H1 (cell line): ENCODE results near the gene ME3. TPM values are rescaled to one million over a fixed set of nuclear protein-coding genes. Genes with fewer than 3 reads are reported as not detected.

Source experiments
- CTCF ChIA-PET: fragments of 300-600 bp; sonication (Branson Sonifier 250); formaldehyde crosslinking; loops from one replicate; lab custom pipeline; 2021; ENCODE audit not compliant: partially characterized antibody; lab: Charles Lee
- POLR2A ChIA-PET: fragments of 300-600 bp; sonication (Branson Sonifier 250); formaldehyde crosslinking; loops from one replicate; lab custom pipeline; 2021; ENCODE audit warnings: inconsistent platforms; ENCODE audit not compliant: partially characterized antibody; lab: Charles Lee
- DNase-seq, 2 experiments: peaks; one replicate each; pipeline versions ENCODE4 v3.0.0 to v3.0.0-alpha.2; 2010 to 2022; ENCODE audit warnings: low spot score in 2 of 2, low read depth in 1 of 2, mixed read lengths in 1 of 2
- FAIRE-seq: peaks from 2 replicates; lab custom pipeline; 2011; peaks lifted over from hg19 to GRCh38; lab: Jason Lieb, UNC
- H2AFZ ChIP-seq: 2 replicates; pipeline ENCODE4 v1.8.1; 2012; ENCODE audit warnings: low read length, inconsistent platforms
- H2AK5ac ChIP-seq: 2 replicates; pipeline ENCODE4 v1.6.1; 2013; ENCODE audit warnings: low read depth, low read length
- H2BK120ac ChIP-seq: replicated peaks from 2 replicates; pipeline ENCODE3; 2013; ENCODE audit warnings: low read depth, low read length, inconsistent platforms
- H2BK12ac ChIP-seq: 2 replicates; pipeline ENCODE4 v1.6.1; 2013; ENCODE audit warnings: low read depth, low read length
- H2BK15ac ChIP-seq: 2 replicates; pipeline ENCODE4 v1.6.1; 2013; ENCODE audit warnings: low read length
- H2BK20ac ChIP-seq: 2 replicates; pipeline ENCODE4 v1.6.1; 2013; ENCODE audit warnings: low read length
- H2BK5ac ChIP-seq: 2 replicates; pipeline ENCODE4 v1.6.1; 2013; ENCODE audit warnings: low read depth, low read length
- H3K14ac ChIP-seq: 2 replicates; pipeline ENCODE4 v1.6.1; 2013; ENCODE audit warnings: inconsistent platforms; ENCODE audit not compliant: insufficient read length
- H3K18ac ChIP-seq: 2 replicates; pipeline ENCODE4 v1.6.1; 2013; ENCODE audit warnings: low read length; ENCODE audit errors: extremely low read depth
- H3K23ac ChIP-seq: 2 replicates; pipeline ENCODE4 v1.6.1; 2013; ENCODE audit warnings: inconsistent platforms; ENCODE audit not compliant: insufficient read length
- H3K23me2 ChIP-seq: 2 replicates; pipeline ENCODE4 v1.6.1; 2013; ENCODE audit warnings: low read depth, low read length
- H3K27ac ChIP-seq: 2 replicates; pipeline ENCODE4 v1.6.1; 2011; ENCODE audit warnings: low read depth, low read length, inconsistent platforms
- H3K27me3 ChIP-seq, 4 experiments: replicated peaks in 1 of 4; 1 replicate in 1 of 4; 2 replicates in 3 of 4; pipeline versions ENCODE4 v1.6.1 to v1.8.1; 2011 to 2013; ENCODE audit warnings: low read length in 3 of 4, mild to moderate bottlenecking in 3 of 4, inconsistent platforms in 2 of 4, mixed read lengths in 2 of 4, moderate library complexity in 1 of 4; ENCODE audit not compliant: control insufficient read depth in 3 of 4, insufficient read depth in 3 of 4; ENCODE audit errors: extremely low read depth in 1 of 4
- H3K36me3 ChIP-seq, 4 experiments: 2 replicates each; pipeline versions ENCODE4 v1.6.1 to v1.8.1; 2011 to 2013; ENCODE audit warnings: mild to moderate bottlenecking in 4 of 4, low read length in 3 of 4, moderate library complexity in 2 of 4, control low read depth in 1 of 4, inconsistent platforms in 1 of 4; ENCODE audit not compliant: insufficient read depth in 4 of 4, control insufficient read depth in 2 of 4
- H3K4ac ChIP-seq: replicated peaks from 2 replicates; pipeline ENCODE3; 2013; ENCODE audit warnings: low read length, low read depth, mixed read lengths, inconsistent platforms; ENCODE audit not compliant: insufficient read length
- H3K4me1 ChIP-seq, 4 experiments: replicated peaks in 1 of 4; 1 replicate in 1 of 4; 2 replicates in 3 of 4; pipeline versions ENCODE4 v1.6.1 to v1.8.1; 2011 to 2013; ENCODE audit warnings: low read length in 3 of 4, inconsistent platforms in 2 of 4, mixed read lengths in 1 of 4; ENCODE audit not compliant: insufficient read depth in 4 of 4, control insufficient read depth in 3 of 4
- H3K4me2 ChIP-seq, 2 experiments: 2 replicates each; pipeline versions ENCODE4 v1.6.1 to v1.8.1; 2011 to 2013; ENCODE audit warnings: low read depth in 2 of 2, low read length in 2 of 2, control low read depth in 1 of 2, inconsistent platforms in 1 of 2, mild to moderate bottlenecking in 1 of 2; ENCODE audit not compliant: insufficient read depth in 1 of 2
- H3K4me3 ChIP-seq, 4 experiments: fragments of 200-600, 300-600 bp in 1 of 4; sonication (generic), shearing (Covaris generic), sonication (Bioruptor Twin) in 1 of 4; 2 replicates each; pipeline versions ENCODE4 v1.5.1 to v1.8.1; 2011 to 2016; ENCODE audit warnings: low read length in 4 of 4, low read depth in 3 of 4, control low read depth in 2 of 4, inconsistent platforms in 2 of 4, mild to moderate bottlenecking in 2 of 4, mixed read lengths in 1 of 4, moderate library complexity in 1 of 4; ENCODE audit not compliant: insufficient read depth in 2 of 4; ENCODE audit errors: extremely low read depth in 1 of 4
- H3K56ac ChIP-seq: replicated peaks from 2 replicates; pipeline ENCODE3; 2013; ENCODE audit warnings: low read depth, mild to moderate bottlenecking, mixed read lengths, low read length, inconsistent platforms; ENCODE audit not compliant: insufficient read length
- H3K79me1 ChIP-seq: 2 replicates; pipeline ENCODE4 v1.6.1; 2013; ENCODE audit warnings: low read depth, low read length, control low read depth
- H3K79me2 ChIP-seq, 2 experiments: 2 replicates each; pipeline versions ENCODE4 v1.6.1 to v1.8.1; 2012 to 2013; ENCODE audit warnings: low read length in 2 of 2, mild to moderate bottlenecking in 2 of 2, inconsistent platforms in 1 of 2; ENCODE audit not compliant: insufficient read depth in 2 of 2, control insufficient read depth in 1 of 2
- H3K9ac ChIP-seq, 4 experiments: replicated peaks in 1 of 4; 1 replicate in 1 of 4; 2 replicates in 3 of 4; pipeline versions ENCODE4 v1.6.1 to v1.8.1; 2011 to 2013; ENCODE audit warnings: low read depth in 3 of 4, low read length in 3 of 4, control low read depth in 2 of 4, mild to moderate bottlenecking in 2 of 4, moderate library complexity in 2 of 4, inconsistent platforms in 1 of 4; ENCODE audit errors: extremely low read depth in 1 of 4
- H3K9me3 ChIP-seq, 2 experiments: 2 replicates each; pipeline versions ENCODE4 v1.6.1 to v1.8.1; 2012 to 2013; ENCODE audit warnings: mild to moderate bottlenecking in 2 of 2, moderate library complexity in 2 of 2, control low read depth in 1 of 2, inconsistent platforms in 1 of 2, low read depth in 1 of 2, low read length in 1 of 2, mixed read lengths in 1 of 2; ENCODE audit not compliant: insufficient read depth in 2 of 2
- H4K20me1 ChIP-seq, 2 experiments: replicated peaks in 1 of 2; 2 replicates each; pipeline versions ENCODE3 to v1.8.1; 2011 to 2013; ENCODE audit warnings: inconsistent platforms in 2 of 2, low read length in 2 of 2, mild to moderate bottlenecking in 1 of 2; ENCODE audit not compliant: insufficient read depth in 2 of 2, control insufficient read depth in 1 of 2
- H4K5ac ChIP-seq: 2 replicates; pipeline ENCODE4 v1.6.1; 2013; ENCODE audit warnings: low read length, low read depth, mixed read lengths, inconsistent platforms; ENCODE audit not compliant: insufficient read length
- H4K8ac ChIP-seq: 2 replicates; pipeline ENCODE4 v1.8.0; 2013; ENCODE audit warnings: mild to moderate bottlenecking, moderate library complexity, low read length, inconsistent platforms; ENCODE audit not compliant: insufficient read depth; ENCODE audit errors: extremely low read depth
- H4K91ac ChIP-seq: replicated peaks from 2 replicates; pipeline ENCODE3; 2013; ENCODE audit warnings: low read length, mixed read lengths, inconsistent platforms; ENCODE audit not compliant: insufficient read length
- SRF ChIP-seq: IDR thresholded peaks from 2 replicates; pipeline ENCODE4 v1.6.1; 2011; ENCODE audit warnings: mild to moderate bottlenecking, low read depth, low read length, moderate library complexity
- WGBS, 2 experiments: shearing (Covaris generic) in 1 of 2; methylation state at CpG; one replicate each; pipeline versions ENCODE4 v1.1.6 to v1.1.7; 2013 to 2015; ENCODE audit warnings: low lambda C conversion rate in 2 of 2, mixed read lengths in 2 of 2, inconsistent platforms in 1 of 2, low coverage in 1 of 2, missing lambda C conversion rate in 1 of 2; ENCODE audit not compliant: insufficient replicate concordance in 2 of 2, insufficient coverage in 1 of 2, insufficient read length in 1 of 2; ENCODE audit errors: extremely low coverage in 1 of 2, missing lambda C conversion rate in 1 of 2; 5-methylcytosine and 5-hydroxymethylcytosine counted together
- polyA plus RNA-seq, 7 experiments: library from polyadenylated mRNA; depleted of rRNA in 3 of 7; stranded (reverse) in 5 of 7; unstranded in 2 of 7; fragments of >200 nt in 5 of 7; fragments of 200-250 nt in 2 of 7; gene quantifications; 1 replicate in 5 of 7; 2 replicates in 1 of 7; 4 replicates in 1 of 7; pipeline versions ENCODE4 v1.2.1 to v1.2.3, GENCODE V29; 2011 to 2013; ENCODE audit warnings: missing spikeins in 2 of 7, mixed read lengths in 2 of 7
- total RNA-seq: library from RNA; stranded (reverse); fragmentation: NEBNext Ultra II Directional; extraction: Animal tissue kit (Norgen Biotek cat#: 25700); gene quantifications from 2 replicates; pipeline ENCODE4 v1.2.1, GENCODE V29; 2021

ME3 gene
- total and polyA plus RNA-seq, 2 of the 8 experiments (the other 6 are each of a cell fraction or from before 2014, with no cell fraction given), result 1.5 to 2.8 TPM

DNA sequence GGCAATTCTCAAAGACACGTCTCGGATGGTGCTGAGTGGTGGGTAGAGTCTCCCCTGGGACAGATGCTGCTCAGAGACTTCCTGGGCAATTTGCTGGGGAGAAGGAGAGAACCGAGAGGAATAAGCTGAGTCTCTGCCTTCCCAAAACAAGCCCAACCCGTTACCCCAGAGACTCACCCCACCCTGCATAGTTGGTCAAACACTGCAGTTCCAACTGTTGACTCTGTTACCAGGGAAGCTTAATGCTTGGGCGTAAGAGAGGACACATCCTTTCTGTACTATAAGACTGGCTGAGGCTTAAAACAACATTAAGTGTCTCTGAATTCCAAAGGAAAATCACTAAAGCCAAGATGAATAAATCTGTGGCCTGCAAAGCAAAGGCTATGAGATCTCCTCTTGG is 229.6 kb downstream of the ME3 start:
- Histone ChIP-seq H4K20me1 (no peaks in the 10 kb centered on the region), H4K91ac (no peak overlapping the region), H3K18ac (no peak overlapping the region), H2BK120ac (no peak overlapping the region), H3K79me2 (no peaks in the 10 kb centered on the region), H3K9me3 (no peaks in the 10 kb centered on the region), H3K4me1 (no peaks in the 10 kb centered on the region), H2BK12ac (no peak overlapping the region), H2AFZ (no peak overlapping the region), H2BK20ac (no peak overlapping the region), H2AK5ac (no peak overlapping the region), H3K4me3 (no peak overlapping the region), H3K27me3 (no peaks in the 10 kb centered on the region; a peak in 1 of 7 replicates), H3K23ac (no peak overlapping the region), H3K56ac (no peak overlapping the region), H2BK15ac (no peak overlapping the region), H3K4me2 (no peak overlapping the region), H4K8ac (no peak overlapping the region), H3K14ac (no peak overlapping the region), H3K27ac (no peak overlapping the region), H3K36me3 (no peaks in the 10 kb centered on the region), H3K79me1 (no peaks in the 10 kb centered on the region), H4K5ac (no peak overlapping the region), H3K9ac (no peak overlapping the region), H3K23me2 (no peaks in the 10 kb centered on the region), H2BK5ac (no peak overlapping the region), H3K4ac (no peak overlapping the region)
- DNase-seq (no peak), FAIRE-seq (no peak)
- WGBS, 2 experiments, result 85% methylated on average over 5 of the region's 5 CpGs; no CpG with 5 or more reads in 1 of the 2 experiments
- CTCF ChIA-PET, result interaction anchor here (0.7 to 1.6 kb wide), 5 partner anchors 10 to 234 kb away, joined by 3 to 6 read pairs (median 4); no protein-coding TSS in a partner anchor
- POLR2A ChIA-PET, result no interaction called here
- TF ChIP-seq SRF, result no peak
- TF ChIP-seq, all 59 proteins: peak for 0
